Transverse colon (tissue), 4 donors: ENCODE measurements around the gene C2.

ENCODE experiments used
- CTCF ChIP-seq, 5 experiments: fragments of 200-600 bp in 3 of 5; fragments of 450-650 bp in 2 of 5; sonication (generic) in 3 of 5; IDR thresholded peaks; 1 replicate in 2 of 5; 2 replicates in 3 of 5; pipeline ENCODE4 v1.5.1; 2016 to 2017; ENCODE audit warnings: antibody characterized with exemption in 5 of 5, inconsistent platforms in 3 of 5, mild to moderate bottlenecking in 2 of 5, moderate library complexity in 1 of 5
- EP300 ChIP-seq: sonication (generic); formaldehyde crosslinking; IDR thresholded peaks from one replicate; pipeline ENCODE4 v1.6.1; 2017; ENCODE audit warnings: antibody characterized with exemption, low read depth
- POLR2AphosphoS5 ChIP-seq, 3 donors: sonication (generic); formaldehyde crosslinking; IDR thresholded peaks; one replicate each; pipeline ENCODE4 v1.6.1; 2016; ENCODE audit warnings: antibody characterized with exemption in 3 of 3

- no peak for TF ChIP-seq CTCF (IDR thresholded peaks at IDR 0.05)
- TF ChIP-seq POLR2AphosphoS5 (IDR thresholded peaks at IDR 0.05), result no peak
- TF ChIP-seq EP300, result no peak
These were observed 22.5 kb downstream of the C2 start for GRCh38 chr6:31949926-31950548.
